ENCODE results near the gene B3GLCT. TPM values are rescaled to one million over a fixed set of nuclear protein-coding genes. Genes with fewer than 3 reads are reported as not detected.

B3GLCT gene
- total RNA-seq, 1 experiment from 2014 or later: 3.2 TPM

- no peak for ATAC-seq
- H3K36me3 ChIP-seq (ENCODE audit: low read depth, low read length): no peaks in the 10 kb centered on the region
- ChIA-PET POLR2A (ENCODE audit: unreplicated experiment) (interaction anchor here (0.7 kb wide), 1 partner anchor 37 kb away, joined by 3 read pairs; no protein-coding TSS in a partner anchor), CTCF (no interaction called here)
- no peak for DNase-seq
- H4K20me1 ChIP-seq (ENCODE audit: low read length): no peaks in the 10 kb centered on the region
- no peak overlapping the region for H2AFZ ChIP-seq (ENCODE audit: low read length)
- TF ChIP-seq EZH2 (IDR thresholded peaks at IDR 0.05; ENCODE audit: low read length, unreplicated experiment) (no peak), EZH2phosphoT487 (IDR thresholded peaks at IDR 0.05; ENCODE audit: borderline replicate concordance, low read length) (no peak), CTCF (conservative IDR thresholded peaks at IDR 0.05; ENCODE audit: low read depth, low read length) (no peak)
- intact Hi-C loops (cut with micrococcal nuclease): no loop called here
- no TSS peak for BruUV-seq (replicated peaks)
- no peaks in the 10 kb centered on the region for H3K9me3 ChIP-seq (ENCODE audit: low read length)
- H3K9me2 ChIP-seq (replicated peaks; ENCODE audit: low read length): no peaks in the 10 kb centered on the region
- no peak overlapping the region for H3K9ac ChIP-seq (ENCODE audit: low read length)
- H3K79me2 ChIP-seq (ENCODE audit: low read length): no peaks in the 10 kb centered on the region
- no peak overlapping the region for H3K4me3 ChIP-seq (ENCODE audit: low read length)
- no peaks in the 10 kb centered on the region; the same call in 1 of the 2 replicates for H3K27me3 ChIP-seq (ENCODE audit: low read length)
- no peaks in the 10 kb centered on the region for H3K4me1 ChIP-seq (ENCODE audit: insufficient read depth, low read length)
- no peak overlapping the region for H3K4me2 ChIP-seq (ENCODE audit: low read length)
- no peaks in the 10 kb centered on the region for H3F3A ChIP-seq (ENCODE audit: low read length, unreplicated experiment)
- H3K27ac ChIP-seq (ENCODE audit: low read length): no peak overlapping the region
Measured at GRCh38 chr13:31350560-31350959, 150.8 kb downstream of the B3GLCT start.

- intact Hi-C loops (cut with micrococcal nuclease): no loop called here
- H3K9ac ChIP-seq (ENCODE audit: low read length): no peak overlapping the region
- H3K4me1 ChIP-seq (ENCODE audit: insufficient read depth, low read length): no peaks in the 10 kb centered on the region
- DNase-seq (no peak), ATAC-seq (no peak)
- H2AFZ ChIP-seq (ENCODE audit: low read length): no peak overlapping the region
- no peaks in the 10 kb centered on the region for H3K9me2 ChIP-seq (replicated peaks; ENCODE audit: low read length)
- H3K79me2 ChIP-seq (ENCODE audit: low read length): no peaks in the 10 kb centered on the region
- H4K20me1 ChIP-seq (ENCODE audit: low read length): no peaks in the 10 kb centered on the region
- POLR2A ChIA-PET (ENCODE audit: unreplicated experiment): no interaction called here
- no peaks in the 10 kb centered on the region for H3F3A ChIP-seq (ENCODE audit: low read length, unreplicated experiment)
- H3K36me3 ChIP-seq (ENCODE audit: low read depth, low read length): no peaks in the 10 kb centered on the region
- TF ChIP-seq EZH2phosphoT487 (IDR thresholded peaks at IDR 0.05; ENCODE audit: borderline replicate concordance, low read length) (no peak), CTCF (conservative IDR thresholded peaks at IDR 0.05; ENCODE audit: low read depth, low read length) (no peak), EZH2 (IDR thresholded peaks at IDR 0.05; ENCODE audit: low read length, unreplicated experiment) (no peak)
- no peak overlapping the region for H3K27ac ChIP-seq (ENCODE audit: low read length)
- H3K4me3 ChIP-seq (ENCODE audit: low read length): no peak overlapping the region
- CTCF ChIA-PET: no interaction called here
- no peaks in the 10 kb centered on the region for H3K9me3 ChIP-seq (ENCODE audit: low read length)
- H3K27me3 ChIP-seq (ENCODE audit: low read length): no peaks in the 10 kb centered on the region; the same call in 1 of the 2 replicates
- no peak overlapping the region for H3K4me2 ChIP-seq (ENCODE audit: low read length)
- no TSS peak for BruUV-seq (replicated peaks)
Measured at GRCh38 chr13:31351376-31351775, 151.6 kb downstream of the B3GLCT start.

- Histone ChIP-seq H3F3A (ENCODE audit: low read length, unreplicated experiment) (no peaks in the 10 kb centered on the region), H2AFZ (ENCODE audit: low read length) (no peak overlapping the region), H3K27ac (ENCODE audit: low read length) (no peak overlapping the region), H3K36me3 (ENCODE audit: low read depth, low read length) (no peaks in the 10 kb centered on the region), H3K79me2 (ENCODE audit: low read length) (no peaks in the 10 kb centered on the region), H3K9ac (ENCODE audit: low read length) (no peak overlapping the region), H3K4me3 (ENCODE audit: low read length) (no peak overlapping the region), H3K4me2 (ENCODE audit: low read length) (no peak overlapping the region), H3K9me3 (ENCODE audit: low read length) (no peaks in the 10 kb centered on the region), H3K9me2 (replicated peaks; ENCODE audit: low read length) (no peaks in the 10 kb centered on the region), H4K20me1 (ENCODE audit: low read length) (no peaks in the 10 kb centered on the region), H3K27me3 (ENCODE audit: low read length) (no peaks in the 10 kb centered on the region; the same call in 1 of the 2 replicates), H3K4me1 (ENCODE audit: insufficient read depth, low read length) (no peaks in the 10 kb centered on the region)
- ATAC-seq: no peak
- POLR2A ChIA-PET (ENCODE audit: unreplicated experiment): no interaction called here
- BruUV-seq (replicated peaks): no TSS peak
- intact Hi-C loops (cut with micrococcal nuclease): no loop called here
- no peak for DNase-seq
- TF ChIP-seq EZH2phosphoT487 (IDR thresholded peaks at IDR 0.05; ENCODE audit: borderline replicate concordance, low read length) (no peak), EZH2 (IDR thresholded peaks at IDR 0.05; ENCODE audit: low read length, unreplicated experiment) (no peak), CTCF (conservative IDR thresholded peaks at IDR 0.05; ENCODE audit: low read depth, low read length) (no peak)
- CTCF ChIA-PET: no interaction called here
Measured at GRCh38 chr13:31352467-31352866, 152.7 kb downstream of the B3GLCT start.

Measured in PC-3 (cell line).